HG03175 (cell line): Measurements from ENCODE around the gene HBQ1.
"Not testable (repeated sequence)": the region's sequence is repeated elsewhere in the genome, so short reads cannot be mapped to it uniquely, and the experiment has no call there.

Experiments
- ATAC-seq: cut with Tn5 transposase; IDR thresholded peaks from one replicate; pipeline ENCODE4 v1.9.1; 2021; ENCODE audit warnings: mild to moderate bottlenecking, moderate library complexity; ENCODE audit not compliant: unreplicated experiment

The HBQ1 gene

GRCh38 chr16:180101-180675 is at the start of gene HBQ1:
Gene HBQ1 (plus strand): TSS chr16:180459. CDS start chr16:180487, 28 bp downstream.
- ATAC-seq = no peak

GRCh38 chr16:130533-131173 is 49.6 kb upstream of the HBQ1 start:
- ATAC-seq = no peak

- no peak for ATAC-seq
These were observed 48.1 kb upstream of the HBQ1 start for GRCh38 chr16:132120-132519.

- ATAC-seq = no peak
These were observed 46.5 kb upstream of the HBQ1 start for GRCh38 chr16:133716-134115.

GRCh38 chr16:138049-138417 is 42.2 kb upstream of the HBQ1 start:
- ATAC-seq = no peak

GRCh38 chr16:140175-140857 is 39.9 kb upstream of the HBQ1 start:
- ATAC-seq = no peak

- ATAC-seq = no peak
These were observed 37.8 kb upstream of the HBQ1 start for GRCh38 chr16:142405-142967.

GRCh38 chr16:143047-143446 is 37.2 kb upstream of the HBQ1 start:
- no peak for ATAC-seq

GRCh38 chr16:143456-143855 is 36.8 kb upstream of the HBQ1 start:
- ATAC-seq = no peak

GRCh38 chr16:144797-145252 is 35.4 kb upstream of the HBQ1 start:
- no peak for ATAC-seq

GRCh38 chr16:146646-147045 is 33.6 kb upstream of the HBQ1 start:
- no peak for ATAC-seq

- ATAC-seq = no peak
These were observed 31.1 kb upstream of the HBQ1 start for GRCh38 chr16:149024-149660.

- no peak for ATAC-seq
These were observed 27.8 kb upstream of the HBQ1 start, which contains the start of gene HBZ for GRCh38 chr16:152141-153128. Gene HBZ (plus strand): TSS chr16:152644. CDS start chr16:152910, 266 bp downstream.

- not testable (repeated sequence) for ATAC-seq
These were observed 27.1 kb upstream of the HBQ1 start for GRCh38 chr16:153129-153521.

GRCh38 chr16:153550-154216 is 26.6 kb upstream of the HBQ1 start:
- not testable (repeated sequence) for ATAC-seq

GRCh38 chr16:154217-155030 is 25.8 kb upstream of the HBQ1 start:
- no peak for ATAC-seq

- no peak for ATAC-seq
These were observed 25.2 kb upstream of the HBQ1 start for GRCh38 chr16:155031-155398.

GRCh38 chr16:159136-159849 is 21.0 kb upstream of the HBQ1 start:
- ATAC-seq = no peak
